K562 (cell line): ENCODE data around the gene APPBP2. TPM values are rescaled to one million over a fixed set of nuclear protein-coding genes. Genes with fewer than 3 reads are reported as not detected.
A peak's percentile ranks its signal among the peaks of the same experiment; 100 is the strongest.

Experiments
- ATAC-seq: fragments of 200-7000 bp; cut with Tn5 transposase; 3 replicates; pipeline ENCODE4 v1.9.1; 2020; ENCODE audit warnings: moderate library complexity
- BruUV-seq: library from RNA; stranded (reverse); fragments of 400-500 nt; replicated peaks from 2 replicates; lab custom pipeline; 2021; lab: Mats Ljungman, UMichigan
- CTCF ChIA-PET: fragments of 300-600 bp; formaldehyde crosslinking; extraction: SDS; loops from one replicate; lab custom pipeline; 2021; ENCODE audit warnings: low intra/inter-chr PET ratio; lab: Yijun Ruan, JAX
- POLR2A ChIA-PET: fragments of 300-600, 350-650 bp; sonication (Branson Sonifier 250); formaldehyde crosslinking; extraction: SDS; loops from one replicate; lab custom pipeline; 2021; ENCODE audit warnings: antibody characterized with exemption, inconsistent platforms; lab: Yijun Ruan, JAX
- DNase-seq, 4 experiments: peaks; one replicate each; pipeline versions ENCODE4 v3.0.0 to v3.0.0-alpha.2; 2011 to 2018; ENCODE audit warnings: low spot score in 3 of 4, mixed read lengths in 3 of 4; ENCODE audit errors: extremely low read depth in 1 of 4
- FAIRE-seq: peaks from 2 replicates; lab custom pipeline; 2011; peaks lifted over from hg19 to GRCh38; lab: Jason Lieb, UNC
- H2AFZ ChIP-seq: 2 replicates; pipeline ENCODE4 v1.6.0; 2011; ENCODE audit warnings: low read depth, low read length, control low read depth, inconsistent platforms
- H3K27ac ChIP-seq: fragments of 200-600 bp; 3 replicates; pipeline ENCODE4 v1.8.0; 2011; ENCODE audit warnings: low read depth, mild to moderate bottlenecking, control low read depth, inconsistent platforms, low read length, moderate library complexity, mixed read lengths; ENCODE audit errors: extremely low read depth
- H3K27me3 ChIP-seq, 2 experiments: fragments of 300-600 bp in 1 of 2; 2 replicates in 1 of 2; 3 replicates in 1 of 2; pipeline versions ENCODE4 v1.6.0 to v1.8.0; 2011; ENCODE audit warnings: inconsistent platforms in 2 of 2, low read length in 2 of 2, mild to moderate bottlenecking in 1 of 2, mixed read lengths in 1 of 2, moderate library complexity in 1 of 2; ENCODE audit not compliant: control insufficient read depth in 2 of 2, insufficient read depth in 2 of 2
- H3K36me3 ChIP-seq: fragments of 300-600 bp; 3 replicates; pipeline ENCODE4 v1.8.0; 2011; ENCODE audit warnings: mild to moderate bottlenecking, low read length, inconsistent platforms; ENCODE audit not compliant: control insufficient read depth, insufficient read depth
- H3K4me1 ChIP-seq, 2 experiments: fragments of 200-600 bp in 1 of 2; replicated peaks in 1 of 2; 2 replicates in 1 of 2; 3 replicates in 1 of 2; pipeline versions ENCODE4 v1.5.1 to v1.8.0; 2011; ENCODE audit warnings: inconsistent platforms in 2 of 2, low read length in 2 of 2, mild to moderate bottlenecking in 1 of 2, mixed read lengths in 1 of 2, moderate library complexity in 1 of 2; ENCODE audit not compliant: control insufficient read depth in 2 of 2, insufficient read depth in 2 of 2
- H3K4me2 ChIP-seq: 2 replicates; pipeline ENCODE4 v1.6.1; 2011; ENCODE audit warnings: low read length, control low read depth, inconsistent platforms, mixed read lengths; ENCODE audit not compliant: insufficient read depth
- H3K4me3 ChIP-seq: fragments of 200-600 bp; sonication (generic), shearing (Covaris generic); 2 replicates; pipeline ENCODE4 v1.5.1; 2016; ENCODE audit warnings: control low read depth, inconsistent platforms
- H3K79me2 ChIP-seq: fragments of 200-600 bp; 3 replicates; pipeline ENCODE4 v1.8.0; 2011; ENCODE audit warnings: low read length, inconsistent platforms; ENCODE audit not compliant: control insufficient read depth, insufficient read depth
- H3K9ac ChIP-seq, 2 experiments: 2 replicates each; pipeline versions ENCODE4 v1.6.0 to v1.6.1; 2011; ENCODE audit warnings: low read depth in 2 of 2, low read length in 2 of 2, control low read depth in 1 of 2, inconsistent platforms in 1 of 2, mild to moderate bottlenecking in 1 of 2, mixed read lengths in 1 of 2; ENCODE audit not compliant: insufficient read depth in 1 of 2
- H3K9me1 ChIP-seq: one replicate; pipeline ENCODE4 v1.6.0; 2011; ENCODE audit warnings: inconsistent platforms, mild to moderate bottlenecking, low read length, moderate library complexity; ENCODE audit not compliant: control insufficient read depth, insufficient read depth
- H3K9me3 ChIP-seq: replicated peaks from 2 replicates; pipeline ENCODE4 v1.5.1; 2011; ENCODE audit warnings: low read depth, low read length, inconsistent platforms; ENCODE audit not compliant: control insufficient read depth, insufficient read depth
- H4K20me1 ChIP-seq: replicated peaks from 2 replicates; pipeline ENCODE4 v1.6.1; 2011; ENCODE audit warnings: low read length, inconsistent platforms, mixed read lengths; ENCODE audit not compliant: control insufficient read depth, insufficient read depth
- EWSR1 ChIP-seq: fragments of 450-650 bp; IDR thresholded peaks from 2 replicates; pipeline ENCODE4 v1.6.1; 2018; ENCODE audit warnings: borderline replicate concordance, mild to moderate bottlenecking, low read depth, moderate library complexity; ENCODE audit not compliant: partially characterized antibody
- GATAD2B ChIP-seq: fragments of 450-650 bp; IDR thresholded peaks from 2 replicates; pipeline ENCODE4 v1.6.1; 2017; ENCODE audit warnings: mild to moderate bottlenecking, borderline replicate concordance
- HMG20A ChIP-seq: fragments of 450-650 bp; formaldehyde crosslinking; conservative IDR thresholded peaks from 2 replicates; pipeline ENCODE4 v1.4.0; 2020; ENCODE audit warnings: mild to moderate bottlenecking, mixed read lengths
- MAZ ChIP-seq, 2 experiments: fragments of 450-650 bp in 1 of 2; sonication (generic) in 1 of 2; formaldehyde crosslinking; IDR thresholded peaks in 1 of 2; conservative IDR thresholded peaks in 1 of 2; 2 replicates each; pipeline versions ENCODE4 v1.4.0 to v1.5.0; 2020; ENCODE audit warnings: mild to moderate bottlenecking in 1 of 2, missing genetic modification reagents in 1 of 2
- PRMT5 ChIP-seq: sonication (generic); formaldehyde crosslinking; IDR thresholded peaks from 2 replicates; pipeline ENCODE4 v1.5.0; 2020; ENCODE audit warnings: missing genetic modification reagents
- SIX5 ChIP-seq, 2 experiments: IDR thresholded peaks; 2 replicates each; pipeline ENCODE4 v1.6.1; 2011; ENCODE audit warnings: low read length in 2 of 2, borderline replicate concordance in 1 of 2, low read depth in 1 of 2, mild to moderate bottlenecking in 1 of 2, moderate library complexity in 1 of 2; ENCODE audit not compliant: insufficient read depth in 1 of 2
- ZBTB11 ChIP-seq, 3 experiments: fragments of 200-800 bp in 1 of 3; fragments of 250-450 bp in 1 of 3; fragments of 450-650 bp in 1 of 3; sonication (Bioruptor Pico) in 1 of 3; sonication (Bioruptor generic) in 1 of 3; formaldehyde crosslinking in 1 of 3; IDR thresholded peaks; 2 replicates each; pipeline versions ENCODE4 v1.6.1 to v1.8.0; 2016 to 2022; ENCODE audit warnings: mild to moderate bottlenecking in 2 of 3, missing genetic modification characterization in 2 of 3, missing compliant biosample characterization in 1 of 3, moderate library complexity in 1 of 3
- WGBS: fragments of 100-300 bp; shearing (Covaris generic); methylation state at CpG from one replicate; pipeline ENCODE4 v1.1.6; 2016; ENCODE audit warnings: low coverage, mixed read lengths; ENCODE audit not compliant: insufficient coverage; ENCODE audit errors: missing lambda C conversion rate; 5-methylcytosine and 5-hydroxymethylcytosine counted together
- in situ Hi-C: fragments of 300-500 bp; cut with MboI; formaldehyde crosslinking; loops from 4 replicates; pipeline ENCODE4 v1.15.0; 2018; ENCODE audit warnings: inconsistent platforms, mixed read lengths
- intact Hi-C: fragments of 100-400 bp; cut with micrococcal nuclease; formaldehyde crosslinking; loops from 2 replicates; pipeline ENCODE4 v1.14.2; 2022
- polyA plus RNA-seq, 8 experiments: library from polyadenylated mRNA; depleted of rRNA in 4 of 8; stranded (reverse) in 5 of 8; unstranded in 3 of 8; fragments of >200 nt; fragmentation: Nextera tagmentation in 2 of 8; fragmentation: Illumina TruSeq in 1 of 8; extraction: Ambion mirVana in 2 of 8; extraction: Trizol in 1 of 8; gene quantifications; 2 replicates each; pipeline versions ENCODE4 v1.2.1 to v1.2.3, GENCODE V29; 2011 to 2014; ENCODE audit warnings: inconsistent platforms in 1 of 8, missing spikeins in 1 of 8
- total RNA-seq, 7 experiments: library from RNA; depleted of rRNA in 6 of 7; stranded (reverse); fragments of >200 nt in 6 of 7; fragmentation: Illumina TruSeq in 2 of 7; extraction: Trizol in 2 of 7; gene quantifications; 2 replicates each; pipeline versions ENCODE4 v1.2.1 to v1.2.3, GENCODE V29; 2011 to 2021; ENCODE audit warnings: low replicate concordance in 1 of 7

APPBP2 gene
- total and polyA plus RNA-seq, 9 of the 15 experiments (the other 6 are each of a cell fraction or from before 2014, with no cell fraction given): 2.7 to 16.8 (median 6.9) TPM

GRCh38 chr17:60522889-60523626 is 3.0 kb downstream of the APPBP2 start:
- no peaks in the 10 kb centered on the region for H3K9me1 ChIP-seq
- H3K9me3 ChIP-seq: no peaks in the 10 kb centered on the region
- no peak for DNase-seq
- H3K27me3 ChIP-seq: no peaks in the 10 kb centered on the region
- no peak overlapping the region for H2AFZ ChIP-seq
- no peak for FAIRE-seq
- TF ChIP-seq MAZ (CRISPR knock-in tag; conservative IDR thresholded peaks at IDR 0.05 in 1 of 2, IDR thresholded peaks at IDR 0.05 in 1 of 2) (no peak), HMG20A (CRISPR knock-in tag) (no peak), GATAD2B (no peak), EWSR1 (peak; percentile 16), PRMT5 (CRISPR knock-in tag) (no peak), ZBTB11 (CRISPR knock-in tag; IDR thresholded peaks at IDR 0.05) (peak in 1 of 3 experiments; percentile 74; a peak in 2 of 6 replicates), SIX5 (IDR thresholded peaks at IDR 0.05; ENCODE audit: borderline replicate concordance in 1 of 2, insufficient read depth in 1 of 2, low read depth in 1 of 2, low read length in 2 of 2) (no peak)
- peaks cover 14% of the 10 kb centered on the region; the same call in 1 of the 3 replicates for H3K36me3 ChIP-seq
- H3K9ac ChIP-seq: no peak overlapping the region
- H3K79me2 ChIP-seq: peaks cover 66% of the 10 kb centered on the region
- 89% methylated on average over 3 of the region's 3 CpGs for WGBS
- CTCF ChIA-PET: no interaction called here
- no TSS peak for BruUV-seq
- ATAC-seq: no peak
- in situ Hi-C loops (no loop called here), intact Hi-C loops (no loop called here)
- H3K4me3 ChIP-seq: no peak overlapping the region
- POLR2A ChIA-PET: interaction anchor here (0.6 to 2.0 kb wide), 4 partner anchors 8 to 14 kb away, joined by 3 to 6 read pairs (median 4); no protein-coding TSS in a partner anchor
- H3K27ac ChIP-seq: no peak overlapping the region
- 0 out of 2 replicates have a peak, but pooled peaks cover 4% of the 10 kb centered on the region for H4K20me1 ChIP-seq
- no peak overlapping the region for H3K4me2 ChIP-seq
- no peaks in the 10 kb centered on the region for H3K4me1 ChIP-seq
